Activated T-cell treated with anti-CD3 and anti-CD28 coated beads, Interleukin-2, amount 50 U/mL, for 24 hours (primary cell): ENCODE measurements around the gene CEBPG.

ENCODE experiments used
- DNase-seq: peaks from one replicate; pipeline ENCODE4 v3.0.0-alpha.2; 2020
- H3K27ac Mint-ChIP-seq: 2 replicates; pipeline ENCODE4 v1.8.0; 2020; ENCODE audit warnings: mild to moderate bottlenecking, mixed read lengths
- H3K27me3 Mint-ChIP-seq: 2 replicates; pipeline ENCODE4 v1.8.0; 2020; ENCODE audit warnings: mixed read lengths
- H3K36me3 Mint-ChIP-seq: 2 replicates; pipeline ENCODE4 v1.8.0; 2020; ENCODE audit warnings: low read depth, mixed read lengths
- H3K4me1 Mint-ChIP-seq: 2 replicates; pipeline ENCODE4 v1.8.0; 2020; ENCODE audit warnings: low read depth, mixed read lengths
- H3K4me3 Mint-ChIP-seq: 2 replicates; pipeline ENCODE4 v1.8.0; 2020; ENCODE audit warnings: mild to moderate bottlenecking, moderate library complexity, mixed read lengths
- H3K9me3 Mint-ChIP-seq: 2 replicates; pipeline ENCODE4 v1.8.0; 2020; ENCODE audit warnings: mixed read lengths

The CEBPG gene

GRCh38 chr19:33420821-33421220 is 47.3 kb downstream of the CEBPG start:
- H3K9me3 Mint-ChIP-seq, result no peaks in the 10 kb centered on the region
- DNase-seq, result no peak
- no peaks in the 10 kb centered on the region for H3K36me3 Mint-ChIP-seq
- H3K27me3 Mint-ChIP-seq, result no peaks in the 10 kb centered on the region
- no peak overlapping the region for H3K4me3 Mint-ChIP-seq
- peaks cover 5% of the 10 kb centered on the region for H3K4me1 Mint-ChIP-seq
- H3K27ac Mint-ChIP-seq, result no peak overlapping the region

GRCh38 chr19:33421368-33421767 is 47.9 kb downstream of the CEBPG start:
- H3K4me1 Mint-ChIP-seq, result peaks cover 4% of the 10 kb centered on the region
- no peaks in the 10 kb centered on the region for H3K9me3 Mint-ChIP-seq
- no peak overlapping the region for H3K4me3 Mint-ChIP-seq
- DNase-seq, result no peak
- no peak overlapping the region for H3K27ac Mint-ChIP-seq
- H3K36me3 Mint-ChIP-seq, result no peaks in the 10 kb centered on the region
- H3K27me3 Mint-ChIP-seq, result no peaks in the 10 kb centered on the region

GRCh38 chr19:33422369-33423180 is 49.1 kb downstream of the CEBPG start:
- H3K27ac Mint-ChIP-seq, result no peak overlapping the region
- no peak for DNase-seq
- H3K9me3 Mint-ChIP-seq, result no peaks in the 10 kb centered on the region
- no peak overlapping the region for H3K4me3 Mint-ChIP-seq
- no peaks in the 10 kb centered on the region for H3K27me3 Mint-ChIP-seq
- H3K36me3 Mint-ChIP-seq, result no peaks in the 10 kb centered on the region
- H3K4me1 Mint-ChIP-seq, result no peaks in the 10 kb centered on the region

- H3K36me3 Mint-ChIP-seq, result no peaks in the 10 kb centered on the region
- no peaks in the 10 kb centered on the region for H3K27me3 Mint-ChIP-seq
- H3K4me3 Mint-ChIP-seq, result no peak overlapping the region
- no peaks in the 10 kb centered on the region for H3K4me1 Mint-ChIP-seq
- H3K27ac Mint-ChIP-seq, result no peak overlapping the region
- no peaks in the 10 kb centered on the region for H3K9me3 Mint-ChIP-seq
- DNase-seq, result no peak
These were observed 50.7 kb downstream of the CEBPG start for GRCh38 chr19:33424181-33424580.

GRCh38 chr19:33426621-33427361 is 53.3 kb downstream of the CEBPG start:
- Mint-ChIP-seq H3K27me3 (no peaks in the 10 kb centered on the region), H3K4me3 (no peak overlapping the region), H3K4me1 (peaks cover 12% of the 10 kb centered on the region), H3K9me3 (no peaks in the 10 kb centered on the region), H3K27ac (no peak overlapping the region), H3K36me3 (no peaks in the 10 kb centered on the region)
- no peak for DNase-seq

GRCh38 chr19:33427801-33428626 is 54.5 kb downstream of the CEBPG start:
- H3K27me3 Mint-ChIP-seq, result no peaks in the 10 kb centered on the region
- DNase-seq, result no peak
- H3K27ac Mint-ChIP-seq, result no peak overlapping the region
- H3K36me3 Mint-ChIP-seq, result no peaks in the 10 kb centered on the region
- peaks cover 12% of the 10 kb centered on the region for H3K4me1 Mint-ChIP-seq
- H3K4me3 Mint-ChIP-seq, result no peak overlapping the region
- H3K9me3 Mint-ChIP-seq, result no peaks in the 10 kb centered on the region

GRCh38 chr19:33428627-33429125 is 55.2 kb downstream of the CEBPG start:
- no peak overlapping the region for H3K27ac Mint-ChIP-seq
- no peaks in the 10 kb centered on the region for H3K36me3 Mint-ChIP-seq
- no peak overlapping the region for H3K4me3 Mint-ChIP-seq
- H3K27me3 Mint-ChIP-seq, result no peaks in the 10 kb centered on the region
- no peaks in the 10 kb centered on the region for H3K9me3 Mint-ChIP-seq
- peaks cover 12% of the 10 kb centered on the region for H3K4me1 Mint-ChIP-seq
- no peak for DNase-seq

- Mint-ChIP-seq H3K36me3 (no peaks in the 10 kb centered on the region), H3K4me3 (peak overlapping the region; percentile 49), H3K9me3 (no peaks in the 10 kb centered on the region), H3K4me1 (peaks cover 12% of the 10 kb centered on the region), H3K27ac (peak overlapping the region; percentile 26), H3K27me3 (no peaks in the 10 kb centered on the region)
- no peak for DNase-seq
These were observed 56.6 kb downstream of the CEBPG start for GRCh38 chr19:33429891-33430673.

GRCh38 chr19:33430674-33431277 is 57.3 kb downstream of the CEBPG start:
- DNase-seq, result peak; percentile 77
- Mint-ChIP-seq H3K36me3 (no peaks in the 10 kb centered on the region), H3K4me3 (peak overlapping the region; percentile 49), H3K9me3 (no peaks in the 10 kb centered on the region), H3K4me1 (peaks cover 12% of the 10 kb centered on the region), H3K27ac (peak overlapping the region; percentile 26), H3K27me3 (no peaks in the 10 kb centered on the region)

GRCh38 chr19:33432015-33432414 is 58.5 kb downstream of the CEBPG start:
- H3K4me1 Mint-ChIP-seq, result peaks cover 12% of the 10 kb centered on the region
- H3K36me3 Mint-ChIP-seq, result no peaks in the 10 kb centered on the region
- no peaks in the 10 kb centered on the region for H3K27me3 Mint-ChIP-seq
- H3K27ac Mint-ChIP-seq, result no peak overlapping the region
- no peaks in the 10 kb centered on the region for H3K9me3 Mint-ChIP-seq
- DNase-seq, result no peak
- H3K4me3 Mint-ChIP-seq, result no peak overlapping the region
